HFFc6 (cell line): ENCODE results near the gene SH3RF3. TPM values are rescaled to one million over a fixed set of nuclear protein-coding genes. Genes with fewer than 3 reads are reported as not detected.
"Not testable (repeated sequence)": the region's sequence is repeated elsewhere in the genome, so short reads cannot be mapped to it uniquely, and the experiment has no call there.

Source experiments
- DNase-seq: peaks from one replicate; pipeline ENCODE4 v3.0.0-alpha.2; 2018
- H3K27ac Mint-ChIP-seq: 2 replicates; pipeline ENCODE4 v1.8.0; 2020; ENCODE audit warnings: mild to moderate bottlenecking, mixed read lengths
- H3K27me3 Mint-ChIP-seq: 2 replicates; pipeline ENCODE4 v1.8.0; 2021; ENCODE audit warnings: mild to moderate bottlenecking, moderate library complexity, mixed read lengths; ENCODE audit not compliant: insufficient read depth
- H3K36me3 Mint-ChIP-seq: 2 replicates; pipeline ENCODE4 v1.8.0; 2021; ENCODE audit warnings: low read depth, mixed read lengths
- H3K4me1 Mint-ChIP-seq: 2 replicates; pipeline ENCODE4 v1.8.0; 2020; ENCODE audit warnings: low read depth, mixed read lengths
- H3K4me3 Mint-ChIP-seq: 2 replicates; pipeline ENCODE4 v1.8.0; 2020; ENCODE audit warnings: mild to moderate bottlenecking, moderate library complexity, mixed read lengths
- H3K9me3 Mint-ChIP-seq: 2 replicates; pipeline ENCODE4 v1.8.0; 2020; ENCODE audit warnings: mild to moderate bottlenecking, mixed read lengths
- CTCF ChIP-seq: fragments of 200-600 bp; sonication (generic); IDR thresholded peaks from 2 replicates; pipeline ENCODE4 v1.5.0; 2021; ENCODE audit warnings: antibody characterized with exemption, mild to moderate bottlenecking
- total RNA-seq, 6 experiments: library from RNA; stranded (reverse); fragmentation: NEBNext Ultra II Directional; extraction: Animal tissue kit (Norgen Biotek cat#: 25700); gene quantifications; 2 replicates in 1 of 6; 3 replicates in 5 of 6; pipeline ENCODE4 v1.2.3, GENCODE V29; 2021

Gene SH3RF3
- total RNA-seq, 6 experiments from 2014 or later: 2.4 to 4.4 (median 3.7) TPM

- no peak for TF ChIP-seq CTCF
- DNase-seq: no peak
- Mint-ChIP-seq H3K9me3 (no peaks in the 10 kb centered on the region), H3K36me3 (no peaks in the 10 kb centered on the region), H3K27ac (no peak overlapping the region), H3K27me3 (peaks cover 33% of the 10 kb centered on the region), H3K4me3 (no peak overlapping the region), H3K4me1 (peaks cover under 1% of the 10 kb centered on the region; the same call in 1 of the 2 replicates)
Observed at GRCh38 chr2:109223490-109223889, 94.5 kb downstream of the SH3RF3 start.

- not testable (repeated sequence) for H3K36me3 Mint-ChIP-seq, H3K4me1 Mint-ChIP-seq, H3K4me3 Mint-ChIP-seq, H3K9me3 Mint-ChIP-seq, DNase-seq, H3K27ac Mint-ChIP-seq
- peaks cover 27% of the 10 kb centered on the region for H3K27me3 Mint-ChIP-seq
Observed at GRCh38 chr2:109224341-109224740, 95.3 kb downstream of the SH3RF3 start.

- H3K9me3 Mint-ChIP-seq: no peaks in the 10 kb centered on the region
- no peak overlapping the region for H3K4me3 Mint-ChIP-seq
- no peak for TF ChIP-seq CTCF
- H3K4me1 Mint-ChIP-seq: peaks cover 11% of the 10 kb centered on the region
- no peaks in the 10 kb centered on the region for H3K36me3 Mint-ChIP-seq
- H3K27ac Mint-ChIP-seq: no peak overlapping the region
- peaks cover 20% of the 10 kb centered on the region for H3K27me3 Mint-ChIP-seq
- no peak for DNase-seq
Observed at GRCh38 chr2:109225170-109225782, 96.3 kb downstream of the SH3RF3 start.

GRCh38 chr2:109226128-109226527 is 97.1 kb downstream of the SH3RF3 start:
- H3K4me3 Mint-ChIP-seq: no peak overlapping the region
- no peak overlapping the region for H3K27ac Mint-ChIP-seq
- DNase-seq: no peak
- H3K27me3 Mint-ChIP-seq: peaks cover 18% of the 10 kb centered on the region
- TF ChIP-seq CTCF: no peak
- no peaks in the 10 kb centered on the region for H3K9me3 Mint-ChIP-seq
- H3K4me1 Mint-ChIP-seq: peaks cover 11% of the 10 kb centered on the region
- H3K36me3 Mint-ChIP-seq: no peaks in the 10 kb centered on the region

GRCh38 chr2:109226622-109227021 is 97.6 kb downstream of the SH3RF3 start:
- Mint-ChIP-seq H3K36me3 (no peaks in the 10 kb centered on the region), H3K27me3 (peaks cover 17% of the 10 kb centered on the region), H3K4me3 (no peak overlapping the region), H3K9me3 (no peaks in the 10 kb centered on the region), H3K4me1 (peaks cover 11% of the 10 kb centered on the region), H3K27ac (no peak overlapping the region)
- DNase-seq: no peak
- TF ChIP-seq CTCF: no peak

GRCh38 chr2:109229094-109229675 is 100.2 kb downstream of the SH3RF3 start:
- H3K36me3 Mint-ChIP-seq: no peaks in the 10 kb centered on the region
- peaks cover 11% of the 10 kb centered on the region for H3K4me1 Mint-ChIP-seq
- H3K9me3 Mint-ChIP-seq: no peaks in the 10 kb centered on the region
- no peak overlapping the region for H3K27ac Mint-ChIP-seq
- H3K27me3 Mint-ChIP-seq: peaks cover 24% of the 10 kb centered on the region
- H3K4me3 Mint-ChIP-seq: no peak overlapping the region
- no peak for DNase-seq
- TF ChIP-seq CTCF: no peak
